ENCODE measurements around the gene NRBF2.

NRBF2 gene

DNA sequence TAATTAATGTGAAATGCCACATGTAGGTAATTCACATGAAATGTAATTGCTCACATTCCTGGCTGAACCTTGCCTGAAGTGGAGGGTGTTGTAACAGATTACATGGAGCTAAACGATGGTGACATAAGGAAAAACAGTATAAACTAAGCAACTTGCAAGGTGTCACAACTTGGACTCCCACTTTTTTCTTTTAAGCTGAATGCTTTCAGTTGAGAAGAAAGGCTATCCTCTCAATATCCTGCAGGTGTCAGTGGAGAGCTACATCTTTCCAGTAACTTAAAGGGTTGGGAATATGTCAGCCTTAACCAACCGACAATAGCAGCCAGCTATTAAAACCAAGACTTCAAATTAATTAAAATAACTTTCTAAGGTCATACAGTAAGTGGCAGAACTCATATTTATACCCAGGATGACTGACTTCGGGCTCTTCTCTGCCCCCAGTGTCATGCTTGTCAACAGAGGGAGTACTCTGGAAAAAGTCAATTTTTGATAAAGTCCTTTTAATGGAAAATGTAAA lies 33.7 kb downstream of the NRBF2 start:
- peak; percentile 8 for DNase-seq

DNA sequence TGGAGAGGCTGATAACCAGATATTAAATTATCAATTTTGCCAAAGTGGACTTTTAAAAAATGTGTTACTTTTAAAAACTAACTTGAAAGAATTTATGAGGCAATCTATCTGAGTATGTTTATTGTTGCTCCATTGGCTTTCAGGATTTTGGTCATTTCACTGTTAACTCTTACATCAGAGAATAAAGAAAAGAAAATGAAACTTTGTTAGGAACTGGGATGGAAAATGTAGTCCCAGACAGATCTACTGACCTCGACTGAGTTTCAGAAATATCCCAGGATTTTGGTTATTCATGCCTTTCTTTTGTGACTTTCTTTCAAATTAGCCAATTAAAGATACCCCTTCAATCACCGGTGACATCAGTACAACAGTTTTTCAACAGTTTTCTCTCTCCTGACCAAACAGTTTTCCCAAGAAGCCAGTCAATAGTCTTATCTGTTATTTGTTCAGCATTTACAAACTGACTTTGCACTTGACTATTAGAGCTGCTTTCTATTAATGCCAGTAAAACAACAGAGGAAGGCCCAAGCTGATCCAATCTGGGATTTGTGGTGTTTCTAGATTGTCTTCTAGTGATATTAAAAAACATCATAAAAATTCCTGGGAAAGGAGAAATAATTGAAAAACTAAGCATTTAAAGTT lies 35.8 kb downstream of the NRBF2 start:
- DNase-seq, result no peak

DNA sequence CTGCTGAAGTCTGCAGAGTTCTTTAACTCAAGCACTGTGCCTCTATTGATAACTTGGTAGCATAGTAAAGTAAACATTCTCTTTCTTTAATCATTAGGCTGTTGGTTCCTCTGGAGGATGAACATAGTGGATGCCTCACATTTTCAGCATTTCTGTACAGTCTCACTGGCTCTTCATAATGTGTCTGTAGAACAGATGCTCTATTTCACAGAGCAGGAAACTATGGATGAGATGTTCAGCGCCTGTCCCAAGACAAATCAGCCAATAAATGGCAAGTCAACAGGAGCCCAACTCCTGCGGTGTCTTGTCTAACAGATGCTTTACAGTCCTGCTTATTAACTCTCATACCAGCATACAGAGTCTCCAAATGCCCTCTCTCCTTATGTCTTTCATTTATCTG lies 36.5 kb downstream of the NRBF2 start:
- DNase-seq, result no peak

DNA sequence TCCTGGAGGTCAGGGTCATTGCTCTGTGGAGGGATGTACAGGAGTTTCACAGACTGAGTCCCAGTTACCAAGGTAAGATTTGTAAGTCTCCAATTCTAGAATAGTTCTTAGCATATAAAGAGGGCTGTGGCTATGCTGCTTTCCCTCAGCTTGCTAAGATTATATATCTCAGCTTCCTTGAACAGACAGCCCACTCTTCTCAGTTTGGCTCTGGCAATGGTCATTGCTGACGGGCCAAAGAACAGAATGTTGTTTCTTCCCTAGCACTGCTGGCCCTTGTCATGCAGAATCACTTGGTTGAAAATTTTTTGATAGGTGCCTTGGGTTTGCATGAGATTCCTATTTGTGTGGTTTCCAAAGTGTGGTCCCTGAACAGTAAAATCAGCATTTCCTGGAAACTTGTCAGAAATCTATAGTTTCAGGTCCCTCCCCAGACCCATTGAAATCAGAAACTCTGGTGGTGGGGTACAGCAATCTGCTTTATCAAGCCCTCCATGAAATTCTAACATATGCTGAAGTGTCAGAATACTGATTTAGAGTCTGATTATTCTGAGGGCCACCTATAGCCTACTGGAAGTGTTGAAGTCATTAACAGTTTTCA lies 38.2 kb downstream of the NRBF2 start:
- DNase-seq, result no peak

DNA sequence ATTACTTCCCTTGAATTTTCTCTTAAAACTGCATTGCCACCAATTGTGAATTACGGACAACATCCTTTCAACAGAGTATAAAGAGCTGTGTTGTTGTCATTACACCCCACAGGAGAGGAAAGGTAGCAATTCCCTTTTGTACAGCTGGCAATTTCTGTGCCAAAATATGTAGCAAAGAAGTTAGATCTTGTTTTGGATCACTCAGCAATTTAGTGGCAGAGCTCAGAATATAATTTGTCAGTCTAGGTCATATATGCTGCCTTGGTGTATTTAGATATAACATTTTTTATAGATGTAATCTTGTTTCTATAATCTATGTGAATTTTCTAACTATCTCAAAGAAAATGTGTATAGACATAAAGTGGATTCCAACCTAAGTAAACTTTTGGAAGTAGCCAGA lies 38.8 kb downstream of the NRBF2 start:
- DNase-seq, result no peak

DNA sequence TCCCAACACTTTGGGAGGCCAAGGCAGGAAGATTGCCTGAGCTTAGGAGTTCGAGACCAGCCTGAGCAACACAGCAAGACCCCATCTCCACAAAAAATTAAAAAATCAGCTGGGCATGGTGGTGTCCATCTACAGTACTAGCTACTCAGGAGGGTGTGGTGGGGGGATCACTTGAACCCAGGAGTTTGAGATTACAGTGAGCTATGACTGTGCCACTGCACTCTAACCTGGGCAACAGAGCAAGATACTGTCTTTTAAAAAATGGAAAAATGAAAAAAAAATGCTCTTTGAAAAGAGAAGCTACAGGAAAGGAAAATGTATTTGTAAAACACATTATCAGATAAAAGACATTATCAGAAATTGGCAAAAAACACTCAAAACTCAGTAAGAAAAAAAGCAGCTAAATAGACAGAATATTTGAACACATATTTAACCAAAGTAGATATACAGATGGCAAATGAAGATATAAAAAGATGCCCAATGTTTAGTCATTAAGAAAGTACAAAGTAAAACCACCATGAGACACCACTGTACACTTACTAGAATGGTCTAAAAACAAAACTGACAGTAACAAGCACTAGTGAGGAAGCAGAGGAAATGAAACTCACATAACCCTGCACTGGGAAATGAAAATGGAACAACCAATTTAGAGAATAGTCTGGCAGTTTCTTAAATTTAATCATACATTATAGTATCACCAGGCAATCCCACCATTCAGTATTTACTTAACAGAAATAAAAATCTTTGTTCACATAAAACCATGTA lies 40.5 kb downstream of the NRBF2 start:
- no peak for DNase-seq

DNA sequence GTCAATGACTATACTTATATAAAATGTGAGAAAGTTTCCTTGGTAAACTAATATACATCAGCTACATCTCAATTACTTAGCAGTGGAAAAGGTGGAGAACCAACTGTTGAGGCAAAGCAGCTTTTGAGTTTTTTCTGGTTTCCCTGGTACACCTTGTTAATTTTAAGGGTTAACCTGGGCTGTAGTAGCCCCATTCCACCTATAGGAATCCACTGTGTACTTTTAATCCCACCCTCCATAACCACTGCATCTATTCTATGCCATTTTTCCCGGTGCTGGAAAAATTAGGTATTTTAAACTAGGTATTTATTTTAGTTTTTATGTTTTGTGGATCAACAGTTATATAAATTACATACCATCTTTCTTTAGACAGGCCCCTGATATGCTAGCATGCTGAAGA lies 42.4 kb downstream of the NRBF2 start:
- no peak for DNase-seq

DNA sequence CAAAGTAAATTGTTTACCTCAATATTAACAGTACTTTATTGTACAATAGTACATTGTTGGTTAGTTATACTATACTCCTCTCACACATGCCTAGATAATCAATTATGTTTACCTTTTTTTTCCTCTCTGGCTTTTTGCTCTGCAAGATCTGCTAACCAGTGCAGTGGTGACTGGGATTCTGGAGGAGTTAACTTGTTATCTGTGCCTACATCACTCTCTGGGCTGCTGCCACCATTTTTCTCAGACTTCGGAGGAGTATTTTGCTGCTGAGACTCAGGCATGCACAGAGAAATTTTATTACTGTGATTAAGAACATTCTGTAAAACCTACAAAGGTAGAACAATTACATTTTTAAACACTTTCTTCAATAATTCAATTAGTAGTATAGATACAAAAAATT lies 59.7 kb downstream of the NRBF2 start:
- no peak for DNase-seq

DNA sequence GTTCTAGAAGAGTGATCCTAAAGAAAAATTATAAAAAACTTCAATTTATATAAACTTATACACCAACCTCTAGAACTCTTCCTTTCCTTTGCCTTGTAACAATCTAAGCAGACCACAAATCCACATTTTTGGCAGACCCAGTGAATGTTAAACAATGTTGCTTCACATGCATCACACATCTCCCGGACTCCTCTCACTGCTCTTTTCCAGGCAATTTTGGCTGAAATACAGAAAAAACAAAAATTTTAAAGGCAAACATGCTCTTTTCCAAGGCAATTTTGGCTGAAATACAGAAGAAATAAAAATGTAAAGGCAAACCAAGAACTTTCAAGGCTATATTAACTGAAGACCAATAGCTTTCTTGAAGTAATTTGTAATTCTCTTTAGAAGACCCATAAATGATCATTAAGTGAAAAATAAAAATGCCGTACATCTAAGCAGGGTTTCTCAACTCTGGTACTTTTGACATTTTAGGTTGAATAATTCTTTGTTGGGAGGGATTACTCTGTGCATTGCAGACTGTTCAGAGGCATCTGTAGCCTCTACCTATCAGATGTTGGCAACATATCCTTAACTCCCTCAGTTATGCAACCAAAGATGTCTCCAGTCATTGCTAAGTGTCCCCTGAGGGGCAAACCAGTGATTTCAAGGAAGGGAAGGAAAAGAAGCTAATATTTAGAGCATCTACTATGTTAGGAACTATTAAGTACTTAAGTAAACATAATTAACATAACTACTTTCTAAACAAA lies 64.4 kb downstream of the NRBF2 start:
- DNase-seq, result no peak

DNA sequence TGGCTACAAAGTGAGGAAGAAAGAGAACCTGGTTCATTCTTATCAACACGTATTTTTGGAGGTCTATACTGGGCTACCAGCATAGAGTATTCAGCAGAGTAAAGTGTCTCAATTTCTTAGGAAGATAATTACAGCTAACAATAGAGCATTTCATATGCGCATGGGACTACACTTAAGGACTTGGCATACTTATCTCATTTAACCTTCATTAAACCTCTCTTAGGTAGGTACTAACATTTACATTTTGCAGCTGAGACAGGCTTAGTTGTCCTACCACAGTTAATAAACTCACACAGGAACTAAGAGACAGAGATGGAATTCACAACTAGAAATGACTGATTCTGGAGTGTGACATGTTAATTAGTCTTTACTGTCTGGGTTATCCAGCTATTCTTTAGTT lies 66.6 kb downstream of the NRBF2 start:
- DNase-seq, result no peak

DNA sequence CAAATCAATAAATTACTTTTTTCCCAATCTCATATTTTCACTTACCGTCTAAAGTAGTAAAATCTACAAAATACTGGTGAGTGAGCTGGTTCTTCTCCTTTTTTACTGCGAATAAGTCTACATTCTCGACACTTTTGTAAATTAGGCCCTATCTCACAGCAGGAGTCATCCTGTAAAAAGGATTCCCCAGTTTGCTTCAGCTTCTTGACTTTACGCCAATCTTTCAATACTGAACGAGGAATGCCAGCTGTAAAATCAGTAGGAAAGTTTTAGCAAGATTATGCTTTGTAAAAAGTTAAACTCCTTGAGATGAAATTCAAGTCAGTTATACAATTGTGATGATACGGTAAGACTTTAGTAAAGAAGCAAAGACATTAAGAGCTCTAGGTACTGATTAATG lies 67.3 kb downstream of the NRBF2 start:
- no peak for DNase-seq

DNA sequence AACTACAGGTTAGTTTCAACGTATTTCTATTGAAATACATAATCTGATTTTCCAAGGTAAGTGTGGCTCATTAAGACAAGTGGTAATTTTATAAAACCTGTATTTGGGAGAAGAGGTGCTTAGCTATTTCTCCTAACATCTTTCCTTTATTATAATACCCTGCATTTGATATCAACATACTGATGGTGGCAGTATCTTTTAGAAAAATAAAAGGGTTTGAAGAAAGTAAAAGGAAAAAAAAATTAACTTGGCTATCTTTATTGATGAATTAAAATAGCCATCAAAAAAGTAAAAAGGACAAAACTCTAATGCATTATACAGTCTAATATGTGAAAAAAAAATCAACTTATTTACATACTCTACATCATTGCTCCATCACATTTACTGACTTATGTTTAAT lies 68.0 kb downstream of the NRBF2 start:
- no peak for DNase-seq
